HUES48 (cell line): ENCODE results near the gene PRDM8.

Experiments
- H3K27ac ChIP-seq: one replicate; pipeline ENCODE4 v1.7.0; 2013; ENCODE audit warnings: low read depth, low read length, inconsistent platforms
- H3K27me3 ChIP-seq: 2 replicates; pipeline ENCODE4 v1.6.1; 2013; ENCODE audit warnings: mild to moderate bottlenecking, low read length; ENCODE audit not compliant: control insufficient read depth, insufficient read depth
- H3K36me3 ChIP-seq: 2 replicates; pipeline ENCODE4 v1.6.1; 2013; ENCODE audit warnings: low read length; ENCODE audit not compliant: control insufficient read depth, insufficient read depth
- H3K4me1 ChIP-seq: 2 replicates; pipeline ENCODE4 v1.6.1; 2013; ENCODE audit warnings: mild to moderate bottlenecking, low read length; ENCODE audit not compliant: control insufficient read depth, insufficient read depth
- H3K4me3 ChIP-seq: 2 replicates; pipeline ENCODE4 v1.5.1; 2013; ENCODE audit warnings: mild to moderate bottlenecking, low read depth, low read length
- H3K9ac ChIP-seq: 2 replicates; pipeline ENCODE4 v1.6.1; 2013; ENCODE audit warnings: mild to moderate bottlenecking, low read depth, low read length, moderate library complexity
- H3K9me3 ChIP-seq: 2 replicates; pipeline ENCODE4 v1.6.1; 2013; ENCODE audit warnings: low read length; ENCODE audit not compliant: control insufficient read depth, insufficient read depth

Gene PRDM8

DNA sequence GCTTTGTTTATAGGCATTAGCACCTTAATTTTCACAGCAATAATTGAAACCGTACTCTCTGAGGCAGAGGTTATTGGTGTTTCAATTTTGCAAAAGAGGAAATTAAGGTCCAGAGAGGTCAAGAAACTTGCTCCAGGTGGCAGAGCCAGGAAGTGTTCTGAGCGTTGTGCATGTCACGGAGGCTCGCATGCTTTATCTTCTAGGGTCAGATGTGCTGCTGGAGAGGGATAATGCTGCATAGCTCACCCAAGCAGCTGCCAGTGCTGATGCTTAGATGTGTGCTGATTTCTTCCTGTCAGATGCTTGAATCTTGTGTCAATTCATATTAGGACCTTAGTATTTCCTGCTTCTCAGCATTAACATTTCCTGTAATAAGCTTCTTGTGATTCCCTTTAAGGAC, 56.2 kb downstream of the PRDM8 start:
- Histone ChIP-seq H3K36me3 (no peaks in the 10 kb centered on the region), H3K9ac (no peak overlapping the region), H3K27me3 (peaks cover 11% of the 10 kb centered on the region), H3K9me3 (no peaks in the 10 kb centered on the region), H3K4me1 (0 out of 2 replicates have a peak, but pooled peaks cover under 1% of the 10 kb centered on the region), H3K27ac (no peak overlapping the region), H3K4me3 (no peak overlapping the region)
